ENCODE measurements around the gene CCDC57. TPM values are rescaled to one million over a fixed set of nuclear protein-coding genes. Genes with fewer than 3 reads are reported as not detected.

Gene CCDC57
- total and polyA plus RNA-seq, 9 of the 15 experiments (the other 6 are each of a cell fraction or from before 2014, with no cell fraction given): 0.83 to 36.2 (median 13.6) TPM

- H3K27me3 ChIP-seq (ENCODE audit: control insufficient read depth in 2 of 2, insufficient read depth in 2 of 2, low read length in 2 of 2): no peaks in the 10 kb centered on the region
- H2AFZ ChIP-seq (ENCODE audit: low read depth, low read length): no peak overlapping the region
- in situ Hi-C loops (cut with MboI): no loop called here
- WGBS (ENCODE audit: insufficient coverage, low coverage, missing lambda C conversion rate): 85% methylated on average over 11 of the region's 16 CpGs
- peaks cover 7% of the 10 kb centered on the region for H4K20me1 ChIP-seq (replicated peaks; ENCODE audit: control insufficient read depth, insufficient read depth, low read length)
- intact Hi-C loops (cut with micrococcal nuclease): no loop called here
- ATAC-seq (no peak), DNase-seq (ENCODE audit: extremely low read depth in 1 of 4, low spot score in 3 of 4) (no peak), FAIRE-seq (no peak)
- CTCF ChIA-PET (ENCODE audit: low intra/inter-chr PET ratio): no interaction called here
- H3K9me3 ChIP-seq (replicated peaks; ENCODE audit: control insufficient read depth, insufficient read depth, low read depth, low read length): no peaks in the 10 kb centered on the region
- H3K4me3 ChIP-seq: no peak overlapping the region
- H3K9me1 ChIP-seq (ENCODE audit: control insufficient read depth, insufficient read depth, low read length): no peaks in the 10 kb centered on the region
- H3K79me2 ChIP-seq (ENCODE audit: control insufficient read depth, insufficient read depth, low read length): peaks cover 18% of the 10 kb centered on the region
- BruUV-seq (replicated peaks): no TSS peak
- no peak overlapping the region for H3K4me2 ChIP-seq (ENCODE audit: insufficient read depth, low read length)
- peaks cover 94% of the 10 kb centered on the region; the same call in 2 of the 3 replicates for H3K36me3 ChIP-seq (ENCODE audit: control insufficient read depth, insufficient read depth, low read length)
- no peak overlapping the region for H3K27ac ChIP-seq (ENCODE audit: extremely low read depth, low read depth, low read length)
- H3K9ac ChIP-seq (ENCODE audit: insufficient read depth in 1 of 2, low read depth in 2 of 2, low read length in 2 of 2): no peak overlapping the region; a peak in 1 of 4 replicates
- POLR2A ChIA-PET: interaction anchor here (0.6 to 2.5 kb wide), 11 partner anchors 10 to 275 kb away, joined by 3 to 11 read pairs (median 4); partner anchors contain the start of gene DCXR
- peaks cover 3 to 90% of the 10 kb centered on the region in 2 experiments; a peak in 3 of 5 replicates for H3K4me1 ChIP-seq (replicated peaks in 1 of 2; ENCODE audit: control insufficient read depth in 2 of 2, insufficient read depth in 2 of 2, low read length in 2 of 2)
- TF ChIP-seq ZMIZ1 (IDR thresholded peaks at IDR 0.05; ENCODE audit: low read depth in 2 of 2, low read length in 2 of 2) (no peak), CCNT2 (IDR thresholded peaks at IDR 0.05; ENCODE audit: borderline replicate concordance, extremely low read depth, insufficient read length, low read depth, low read length) (no peak), ZNF212 (CRISPR knock-in tag; IDR thresholded peaks at IDR 0.05) (no peak), ZNF609 (CRISPR knock-in tag; IDR thresholded peaks at IDR 0.05; ENCODE audit: borderline replicate concordance) (no peak), ZNF224 (CRISPR knock-in tag; IDR thresholded peaks at IDR 0.05) (no peak), ILK (tag; IDR thresholded peaks at IDR 0.05; ENCODE audit: borderline replicate concordance, low read depth) (no peak), RBM22 (IDR thresholded peaks at IDR 0.05; ENCODE audit: low read depth, low read length, poor library complexity, severe bottlenecking) (no peak), PRPF4 (IDR thresholded peaks at IDR 0.05; ENCODE audit: insufficient read depth, low read depth, low read length, poor library complexity, severe bottlenecking) (no peak), PTBP1 (IDR thresholded peaks at IDR 0.05; ENCODE audit: low read depth, low read length) (no peak), ZC3H11A (IDR thresholded peaks at IDR 0.05; ENCODE audit: low read depth, low read length) (no peak), SOX6 (IDR thresholded peaks at IDR 0.05) (no peak), CXXC5 (CRISPR knock-in tag; IDR thresholded peaks at IDR 0.05) (no peak), ZNF121 (CRISPR knock-in tag; conservative IDR thresholded peaks at IDR 0.05) (no peak), MCM3 (IDR thresholded peaks at IDR 0.05) (no peak), PURB (CRISPR knock-in tag; IDR thresholded peaks at IDR 0.05; ENCODE audit: low read depth) (no peak), EZH2 (IDR thresholded peaks at IDR 0.05; ENCODE audit: borderline replicate concordance, low read depth, low read length) (no peak)
Observed at GRCh38 chr17:82060001-82060380, 152.7 kb downstream of the CCDC57 start.
